Nephron progenitor cell (in vitro differentiated cells): Measurements from ENCODE around the gene RAPGEF4.

ENCODE experiments used
- DNase-seq: peaks from one replicate; pipeline ENCODE4 v3.0.0; 2021
- H3K27ac Mint-ChIP-seq: 2 replicates; pipeline ENCODE4 v1.8.0; 2021; ENCODE audit warnings: mild to moderate bottlenecking, moderate library complexity, mixed read lengths
- H3K27me3 Mint-ChIP-seq: 2 replicates; pipeline ENCODE4 v1.8.0; 2021; ENCODE audit warnings: mild to moderate bottlenecking, low read depth, mixed read lengths; ENCODE audit not compliant: poor library complexity
- H3K36me3 Mint-ChIP-seq: 2 replicates; pipeline ENCODE4 v1.8.0; 2021; ENCODE audit warnings: low read depth, mixed read lengths
- H3K4me1 Mint-ChIP-seq: 2 replicates; pipeline ENCODE4 v1.8.0; 2021; ENCODE audit warnings: mixed read lengths
- H3K4me3 Mint-ChIP-seq: 2 replicates; pipeline ENCODE4 v1.8.0; 2021; ENCODE audit warnings: mild to moderate bottlenecking, moderate library complexity, mixed read lengths
- H3K9me3 Mint-ChIP-seq: 2 replicates; pipeline ENCODE4 v1.8.0; 2021; ENCODE audit warnings: mild to moderate bottlenecking, moderate library complexity, mixed read lengths
- CTCF ChIP-seq: fragments of 200-600 bp; sonication (generic); IDR thresholded peaks from 2 replicates; pipeline ENCODE4 v1.5.0; 2021; ENCODE audit warnings: antibody characterized with exemption

The RAPGEF4 gene

GRCh38 chr2:172953970-172954852, 218.6 kb downstream of the RAPGEF4 start:
- Mint-ChIP-seq H3K4me1 (no peaks in the 10 kb centered on the region), H3K4me3 (no peak overlapping the region), H3K9me3 (no peaks in the 10 kb centered on the region), H3K36me3 (no peaks in the 10 kb centered on the region), H3K27ac (no peak overlapping the region), H3K27me3 (peaks cover 3% of the 10 kb centered on the region)
- no peak for TF ChIP-seq CTCF
- no peak for DNase-seq

GRCh38 chr2:172955587-172955986, 219.9 kb downstream of the RAPGEF4 start:
- Mint-ChIP-seq H3K27me3 (peaks cover 9% of the 10 kb centered on the region), H3K4me1 (no peaks in the 10 kb centered on the region), H3K9me3 (no peaks in the 10 kb centered on the region), H3K36me3 (no peaks in the 10 kb centered on the region), H3K27ac (no peak overlapping the region), H3K4me3 (no peak overlapping the region)
- DNase-seq: no peak
- no peak for TF ChIP-seq CTCF

- TF ChIP-seq CTCF: no peak
- no peak for DNase-seq
- Mint-ChIP-seq H3K36me3 (no peaks in the 10 kb centered on the region), H3K27me3 (peaks cover 9% of the 10 kb centered on the region), H3K9me3 (no peaks in the 10 kb centered on the region), H3K27ac (no peak overlapping the region), H3K4me1 (no peaks in the 10 kb centered on the region), H3K4me3 (no peak overlapping the region)
Measured at GRCh38 chr2:172957734-172958133, 222.1 kb downstream of the RAPGEF4 start.

- no peak for TF ChIP-seq CTCF
- no peaks in the 10 kb centered on the region for H3K9me3 Mint-ChIP-seq
- H3K27me3 Mint-ChIP-seq: peaks cover 6% of the 10 kb centered on the region
- H3K4me3 Mint-ChIP-seq: no peak overlapping the region
- peaks cover 23% of the 10 kb centered on the region for H3K4me1 Mint-ChIP-seq
- H3K27ac Mint-ChIP-seq: no peak overlapping the region
- no peaks in the 10 kb centered on the region for H3K36me3 Mint-ChIP-seq
- no peak for DNase-seq
Measured at GRCh38 chr2:172962082-172962481, 226.4 kb downstream of the RAPGEF4 start.

GRCh38 chr2:172962824-172963223, 227.2 kb downstream of the RAPGEF4 start:
- no peak overlapping the region for H3K4me3 Mint-ChIP-seq
- DNase-seq: no peak
- H3K27me3 Mint-ChIP-seq: peaks cover 11% of the 10 kb centered on the region
- TF ChIP-seq CTCF: no peak
- H3K9me3 Mint-ChIP-seq: no peaks in the 10 kb centered on the region
- H3K4me1 Mint-ChIP-seq: peaks cover 23% of the 10 kb centered on the region
- no peak overlapping the region for H3K27ac Mint-ChIP-seq
- no peaks in the 10 kb centered on the region for H3K36me3 Mint-ChIP-seq
